OCI-LY1 (cell line): ENCODE data around the gene FRMD3.

Experiments
- EZH2 ChIP-seq: fragments of 200-600 bp; sonication (generic), shearing (Covaris generic); IDR thresholded peaks from 2 replicates; pipeline ENCODE4 v1.8.0; 2017; ENCODE audit warnings: borderline replicate concordance, mixed run types, mild to moderate bottlenecking, antibody characterized with exemption, low read length, moderate library complexity, mixed read lengths
- TF ChIP-seq, protein P1 (sequence below): fragments of 200-600 bp; sonication (generic), shearing (Covaris generic); IDR thresholded peaks from 2 replicates; pipeline ENCODE4 v1.5.1; 2017; ENCODE audit warnings: mild to moderate bottlenecking, antibody characterized with exemption, low read length, moderate library complexity, mixed read lengths

- TF ChIP-seq, protein P1, sequence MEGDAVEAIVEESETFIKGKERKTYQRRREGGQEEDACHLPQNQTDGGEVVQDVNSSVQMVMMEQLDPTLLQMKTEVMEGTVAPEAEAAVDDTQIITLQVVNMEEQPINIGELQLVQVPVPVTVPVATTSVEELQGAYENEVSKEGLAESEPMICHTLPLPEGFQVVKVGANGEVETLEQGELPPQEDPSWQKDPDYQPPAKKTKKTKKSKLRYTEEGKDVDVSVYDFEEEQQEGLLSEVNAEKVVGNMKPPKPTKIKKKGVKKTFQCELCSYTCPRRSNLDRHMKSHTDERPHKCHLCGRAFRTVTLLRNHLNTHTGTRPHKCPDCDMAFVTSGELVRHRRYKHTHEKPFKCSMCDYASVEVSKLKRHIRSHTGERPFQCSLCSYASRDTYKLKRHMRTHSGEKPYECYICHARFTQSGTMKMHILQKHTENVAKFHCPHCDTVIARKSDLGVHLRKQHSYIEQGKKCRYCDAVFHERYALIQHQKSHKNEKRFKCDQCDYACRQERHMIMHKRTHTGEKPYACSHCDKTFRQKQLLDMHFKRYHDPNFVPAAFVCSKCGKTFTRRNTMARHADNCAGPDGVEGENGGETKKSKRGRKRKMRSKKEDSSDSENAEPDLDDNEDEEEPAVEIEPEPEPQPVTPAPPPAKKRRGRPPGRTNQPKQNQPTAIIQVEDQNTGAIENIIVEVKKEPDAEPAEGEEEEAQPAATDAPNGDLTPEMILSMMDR = no peak
- no peak for TF ChIP-seq EZH2
These were observed 96.8 kb downstream of the FRMD3 start for GRCh38 chr9:83441390-83441789.
